ENCODE data around the gene BCL2L14.

BCL2L14 gene, protein sequence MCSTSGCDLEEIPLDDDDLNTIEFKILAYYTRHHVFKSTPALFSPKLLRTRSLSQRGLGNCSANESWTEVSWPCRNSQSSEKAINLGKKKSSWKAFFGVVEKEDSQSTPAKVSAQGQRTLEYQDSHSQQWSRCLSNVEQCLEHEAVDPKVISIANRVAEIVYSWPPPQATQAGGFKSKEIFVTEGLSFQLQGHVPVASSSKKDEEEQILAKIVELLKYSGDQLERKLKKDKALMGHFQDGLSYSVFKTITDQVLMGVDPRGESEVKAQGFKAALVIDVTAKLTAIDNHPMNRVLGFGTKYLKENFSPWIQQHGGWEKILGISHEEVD

DNA sequence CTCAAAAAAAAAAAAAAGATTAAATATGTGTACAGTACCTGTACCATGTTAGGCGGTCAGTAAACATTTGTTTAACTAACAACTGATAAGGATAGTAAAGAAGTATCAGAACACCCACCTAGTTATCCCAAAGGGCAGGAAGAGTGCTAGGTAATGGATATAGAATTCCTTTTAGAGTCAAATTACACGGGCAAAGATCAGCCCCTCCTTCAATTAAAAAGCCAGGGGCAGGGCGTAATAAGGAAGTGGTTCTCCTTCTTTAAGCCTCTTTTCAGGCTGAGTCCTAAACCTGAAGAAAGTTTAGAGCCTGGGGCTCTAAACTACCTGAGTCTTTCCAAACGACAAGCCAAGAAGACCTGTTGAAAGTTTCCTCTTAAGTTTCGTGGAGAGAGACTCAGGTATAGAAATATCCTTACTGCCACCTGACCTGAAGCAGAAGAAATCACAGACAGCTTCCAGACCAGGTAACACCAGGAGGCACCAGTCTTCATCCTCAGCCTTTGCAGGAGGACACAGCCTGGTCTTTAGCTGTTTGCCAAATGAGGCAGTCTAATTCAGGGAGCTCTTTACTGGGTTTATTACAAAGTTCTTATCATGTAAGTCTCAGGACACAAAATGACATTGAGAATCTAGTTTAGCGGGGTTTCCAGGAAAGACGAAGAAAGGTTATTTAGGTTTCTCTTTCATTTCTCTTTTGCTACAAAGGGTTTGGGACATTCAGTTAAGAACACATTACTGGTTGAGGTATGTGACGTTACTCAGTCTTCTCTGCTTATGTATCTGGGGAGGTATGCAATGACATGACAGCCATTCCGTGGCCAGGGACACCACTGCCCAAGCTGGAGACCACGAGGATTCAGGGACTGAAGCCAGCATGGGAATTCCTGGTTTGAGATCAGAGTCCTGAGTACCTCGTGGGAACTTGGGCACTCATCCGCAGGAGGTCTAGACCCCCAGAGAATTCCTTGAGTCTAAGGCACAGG, at the start of gene BCL2L14:
Gene BCL2L14 (plus strand): TSS at position 266 of the 983 bp plus-strand sequence. CDS start 8,367 bp downstream, outside the sequence.
- no peak for FAIRE-seq

DNA sequence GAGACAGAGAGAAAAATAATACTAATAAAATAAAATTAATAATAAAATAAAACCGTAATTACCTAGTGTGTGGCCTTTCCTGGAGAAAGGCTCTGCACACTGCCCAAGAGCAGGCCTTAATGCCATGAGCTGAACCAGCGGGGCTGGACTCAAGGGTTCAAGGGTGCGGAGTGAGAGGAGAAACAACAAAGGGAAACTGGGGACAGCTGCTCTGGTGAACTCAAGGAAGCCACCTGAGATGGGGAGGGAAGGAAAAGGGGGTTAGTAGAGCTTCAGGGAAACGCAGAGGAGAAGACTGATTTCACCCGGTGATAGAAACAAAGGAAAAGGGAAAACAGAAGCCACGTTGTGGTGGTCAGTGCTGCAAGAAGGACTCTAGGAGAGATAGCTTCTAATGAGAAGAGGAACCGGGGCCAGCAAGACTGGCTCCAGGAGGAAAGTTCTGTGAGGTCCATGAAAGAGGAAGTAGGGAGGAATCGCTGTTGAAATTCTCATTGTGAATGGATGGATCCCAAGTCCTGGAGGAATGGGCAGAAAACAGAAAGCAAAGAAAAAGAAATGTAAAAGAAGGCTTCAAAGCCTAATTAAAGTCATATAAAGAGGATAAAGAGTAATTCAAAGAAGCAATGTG, 48.3 kb upstream of the BCL2L14 start:
- FAIRE-seq: no peak

DNA sequence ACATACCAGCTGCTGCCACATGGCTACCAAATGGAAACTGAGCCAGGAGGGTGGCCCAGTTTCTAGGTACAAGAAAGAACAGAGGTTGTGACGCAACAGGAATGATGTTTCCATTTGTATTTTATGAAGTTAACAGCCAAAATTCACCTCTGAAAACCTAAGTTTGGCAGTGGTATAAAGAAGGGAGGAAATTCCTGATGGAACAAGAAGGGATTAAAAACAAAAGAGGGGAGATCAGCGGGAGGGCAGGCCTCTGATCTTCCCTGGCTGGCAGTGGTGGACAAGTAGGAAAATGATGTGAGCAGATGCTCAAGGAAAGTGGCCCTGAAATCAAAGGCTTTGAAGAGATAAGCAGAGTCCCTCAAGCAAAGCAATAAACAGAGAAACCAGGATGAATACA, 47.3 kb upstream of the BCL2L14 start:
- no peak for FAIRE-seq

DNA sequence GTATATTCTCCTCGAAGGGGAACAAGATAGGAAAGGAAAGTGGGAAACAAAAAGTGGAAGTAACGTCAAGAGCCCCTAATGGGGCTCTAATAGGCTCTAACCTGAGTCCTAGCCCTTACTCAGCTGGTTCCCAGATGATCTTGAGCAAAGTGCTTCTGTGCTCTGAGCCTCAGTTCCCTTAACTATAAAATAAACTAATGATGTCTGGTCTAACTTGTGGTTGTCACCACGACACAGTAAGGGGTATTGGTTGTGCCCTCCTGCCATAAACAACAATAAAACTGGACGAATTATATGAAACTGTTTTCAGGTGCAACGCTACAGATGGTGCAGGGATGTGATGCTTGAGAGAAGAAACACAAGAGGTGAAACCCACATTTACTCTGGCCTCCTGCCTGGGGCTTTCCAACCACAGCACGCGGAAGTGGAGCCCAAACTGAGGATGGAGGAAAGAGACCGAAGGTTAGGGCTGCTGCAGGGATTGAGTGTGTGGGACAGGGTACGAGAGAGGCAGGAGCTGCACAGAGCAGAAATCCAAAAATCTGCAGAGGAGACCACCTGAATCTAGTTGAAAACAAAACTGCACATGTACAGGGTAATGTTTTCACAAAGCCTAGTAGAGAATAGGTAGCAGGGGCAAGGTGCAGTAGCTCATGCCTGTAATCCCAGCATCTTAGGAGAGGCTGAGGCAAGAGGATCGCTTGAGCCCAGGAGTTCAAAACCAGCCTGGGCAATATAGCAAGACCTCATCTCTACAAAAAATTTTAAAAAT, 45.6 kb upstream of the BCL2L14 start:
- no peak for FAIRE-seq

DNA sequence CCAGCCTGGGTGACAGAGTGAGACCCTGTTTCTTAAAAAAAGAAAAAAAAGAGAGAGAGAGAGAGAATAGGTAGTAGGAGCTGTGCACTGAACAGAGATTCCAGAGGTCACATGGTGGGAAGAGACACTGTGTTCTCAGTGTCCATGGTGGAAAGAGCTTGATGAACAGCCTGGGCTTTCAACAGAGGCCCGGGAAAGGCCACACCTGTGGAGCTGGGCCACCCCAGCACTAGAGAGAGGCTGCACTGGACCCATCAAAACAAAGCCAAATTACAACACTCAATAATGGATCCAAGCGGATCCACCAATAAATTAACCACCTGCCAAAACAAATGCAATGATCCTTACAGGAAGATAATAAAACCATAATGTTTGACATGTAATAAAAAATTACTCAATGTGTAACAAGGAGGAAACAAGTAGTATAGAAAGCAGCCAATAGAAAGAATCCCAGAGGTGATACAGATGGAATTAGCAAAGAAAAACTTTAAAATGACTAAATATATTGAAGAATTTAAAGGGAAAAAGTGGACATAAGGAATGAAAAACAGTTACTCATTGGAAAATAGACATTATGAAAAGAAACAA, 44.8 kb upstream of the BCL2L14 start:
- no peak for FAIRE-seq

DNA sequence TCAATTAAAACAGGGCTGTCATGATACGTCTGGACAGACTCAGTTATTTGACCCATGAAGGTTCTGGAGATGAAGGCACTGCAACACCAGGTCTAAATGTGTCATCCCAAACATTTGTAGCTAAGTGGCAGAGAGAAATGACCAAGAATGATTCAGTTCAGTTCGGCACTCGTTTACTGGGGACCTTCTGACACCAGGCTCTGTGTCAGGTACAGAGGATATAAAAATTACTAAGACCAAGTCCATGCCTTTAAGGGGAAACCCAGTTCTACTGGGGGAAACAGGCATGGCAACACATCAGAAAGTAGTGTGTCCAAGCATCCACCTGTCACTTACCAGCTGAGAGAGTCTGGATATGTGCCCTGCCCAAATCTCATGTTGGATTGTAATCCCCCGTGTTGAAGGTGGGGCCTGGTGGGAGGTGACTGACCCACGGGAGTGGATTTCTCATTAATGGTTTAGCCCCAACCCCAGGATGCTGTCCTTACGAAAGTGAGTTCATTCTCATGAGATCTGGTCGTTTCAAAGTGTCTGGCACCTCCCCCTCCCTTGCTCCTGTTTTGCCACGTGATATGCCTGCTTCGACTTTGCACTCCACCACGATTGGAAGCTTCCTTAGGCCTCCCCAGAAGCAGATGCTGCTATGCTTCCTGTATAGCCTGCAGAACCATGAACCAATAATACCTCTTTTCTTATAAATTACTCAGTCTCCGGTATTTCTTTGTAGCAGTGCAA, 41.9 kb upstream of the BCL2L14 start:
- FAIRE-seq: no peak

DNA sequence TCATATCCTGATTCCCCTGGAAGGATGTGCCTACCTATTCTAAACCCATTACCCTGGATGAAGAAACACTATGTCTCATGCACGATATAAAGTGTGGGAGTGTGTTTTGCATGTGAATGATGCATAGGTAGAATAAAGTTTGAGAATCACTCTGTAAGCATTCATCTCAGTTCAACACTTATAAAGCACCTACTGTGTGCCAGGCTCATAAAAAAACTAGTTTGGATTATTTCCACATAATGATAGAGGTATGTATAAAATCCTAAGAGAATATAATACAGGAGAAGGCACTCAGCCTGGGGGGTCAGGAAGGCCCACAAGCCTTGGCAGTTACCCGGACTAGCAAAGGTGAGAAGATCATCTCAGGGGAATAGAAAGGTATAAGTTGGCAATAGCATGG, 41.1 kb upstream of the BCL2L14 start:
- no peak for FAIRE-seq

DNA sequence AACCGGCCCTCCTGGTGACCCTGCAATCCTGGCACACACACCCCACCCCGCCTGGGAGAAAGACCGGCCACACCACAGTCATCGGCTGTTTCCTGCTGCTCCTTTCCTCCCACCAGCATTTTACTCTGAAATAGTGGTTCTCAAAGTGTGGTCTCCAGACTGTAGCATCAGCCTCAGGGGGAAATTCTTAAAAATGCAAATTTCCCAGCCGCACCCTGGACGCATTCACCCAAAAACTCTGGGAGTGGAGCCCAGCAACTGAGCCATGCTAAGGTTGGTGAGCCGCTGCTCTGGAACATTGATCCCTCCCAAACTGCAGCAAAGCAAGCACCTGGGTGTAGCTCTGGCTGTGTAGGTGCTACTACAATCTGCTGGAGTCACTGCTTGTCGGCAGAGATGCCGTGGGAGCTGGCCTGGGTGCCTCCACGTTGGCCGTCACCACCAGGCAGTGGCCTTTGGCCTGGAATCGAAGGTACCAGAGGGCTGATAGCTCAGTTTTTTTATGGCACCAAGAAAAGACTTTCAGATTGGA, 38.4 kb upstream of the BCL2L14 start:
- FAIRE-seq: no peak

DNA sequence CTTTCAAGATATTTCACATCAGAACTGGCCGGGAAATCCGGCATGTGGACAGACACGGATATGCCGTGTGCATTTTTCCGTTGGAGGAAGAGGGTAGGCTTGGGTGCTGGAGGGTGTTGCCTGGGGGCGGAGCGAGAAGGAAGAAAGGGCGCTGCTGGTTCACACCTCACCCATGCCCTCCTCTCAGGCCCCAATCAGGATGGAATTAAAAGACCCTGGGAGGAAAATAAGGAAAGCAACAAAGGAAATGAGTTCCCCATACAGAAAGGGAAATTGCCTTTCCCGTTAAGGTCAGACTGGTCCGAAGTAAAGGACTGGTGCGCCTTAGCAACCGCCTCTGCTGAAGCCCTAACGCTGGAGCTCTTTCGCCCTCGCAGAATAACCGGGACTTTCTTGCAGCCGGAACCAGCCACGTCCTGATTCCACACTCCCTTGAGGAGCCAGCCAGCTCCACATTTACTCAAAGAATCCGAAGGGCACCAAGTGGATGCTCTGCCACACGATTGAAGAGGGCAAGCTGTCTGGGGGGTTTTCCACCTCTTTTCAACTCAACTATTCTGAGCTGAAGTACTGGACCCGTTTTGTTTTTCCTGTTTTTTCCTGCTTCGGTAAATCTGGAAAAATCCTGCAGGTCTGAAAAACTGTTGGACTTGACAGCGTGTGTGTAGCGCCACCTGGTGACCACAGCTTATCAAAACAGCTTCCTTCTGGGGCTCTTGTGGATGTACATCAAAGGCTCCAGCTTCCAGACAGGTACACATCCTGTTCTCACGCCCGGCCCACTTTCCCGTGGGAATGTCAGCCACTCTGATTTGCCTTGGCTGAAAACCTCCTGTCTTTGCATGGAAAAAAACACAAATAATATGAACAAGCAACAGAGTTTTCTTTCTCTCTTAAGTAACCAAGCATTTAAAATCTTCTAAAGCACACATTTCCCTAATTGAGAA, 37.6 kb upstream of the BCL2L14 start:
- peak; percentile 61 for FAIRE-seq

DNA sequence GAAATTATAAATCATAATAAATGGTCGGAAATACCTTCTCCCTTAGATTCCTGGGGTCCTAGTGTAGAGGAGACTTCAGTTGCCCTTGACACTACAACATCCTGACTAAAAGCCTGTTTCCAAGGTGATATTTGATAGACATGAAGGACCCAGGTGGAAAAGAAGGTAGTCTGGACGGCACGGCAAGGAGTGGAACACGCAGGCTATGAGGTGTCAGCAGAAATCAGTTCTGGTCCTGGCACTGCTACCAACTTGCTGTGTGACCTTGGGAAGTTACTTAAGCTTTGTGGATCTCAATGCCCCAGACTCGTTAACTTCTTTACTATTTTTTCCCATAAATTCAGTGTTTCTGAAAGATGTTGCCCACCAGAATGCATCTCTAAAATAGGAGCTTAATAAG, 36.9 kb upstream of the BCL2L14 start:
- FAIRE-seq: no peak

DNA sequence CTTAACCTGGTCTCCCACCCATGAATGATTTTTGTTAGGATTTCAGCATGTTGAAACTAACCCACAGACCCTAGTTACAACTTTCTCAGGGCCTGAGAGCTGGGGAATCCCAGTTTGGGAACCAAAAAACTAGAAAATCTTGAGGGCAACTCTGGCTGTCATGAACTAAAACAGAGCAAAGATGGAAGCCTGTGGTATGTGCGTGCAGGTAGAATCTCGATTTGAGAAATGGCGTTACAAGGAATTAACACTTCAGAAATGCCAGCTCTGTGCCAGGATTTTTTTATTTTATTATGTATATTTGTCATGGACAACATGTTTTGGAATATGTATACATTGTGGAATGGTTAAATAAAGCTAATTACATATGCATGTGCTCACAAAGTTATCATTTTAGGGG, 36.4 kb upstream of the BCL2L14 start:
- FAIRE-seq: no peak

DNA sequence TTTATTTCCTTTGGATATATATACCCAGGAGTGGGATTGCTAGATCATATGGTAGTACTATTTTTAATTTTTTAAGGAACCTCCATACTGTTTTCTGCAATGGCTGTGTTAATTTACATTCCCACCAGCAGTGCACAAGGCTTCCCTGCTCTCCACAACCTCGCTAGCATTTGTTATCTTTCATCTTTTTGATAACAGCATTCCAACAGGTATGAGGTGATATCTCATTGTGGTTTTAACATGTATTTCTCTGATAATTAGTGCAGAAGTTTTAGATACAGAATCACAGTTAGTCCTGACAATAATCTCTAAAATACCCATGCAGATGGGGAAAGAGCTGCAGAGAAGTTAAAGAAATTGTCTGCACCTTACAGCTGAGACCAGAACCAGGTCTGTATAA, 35.5 kb upstream of the BCL2L14 start:
- FAIRE-seq: no peak

DNA sequence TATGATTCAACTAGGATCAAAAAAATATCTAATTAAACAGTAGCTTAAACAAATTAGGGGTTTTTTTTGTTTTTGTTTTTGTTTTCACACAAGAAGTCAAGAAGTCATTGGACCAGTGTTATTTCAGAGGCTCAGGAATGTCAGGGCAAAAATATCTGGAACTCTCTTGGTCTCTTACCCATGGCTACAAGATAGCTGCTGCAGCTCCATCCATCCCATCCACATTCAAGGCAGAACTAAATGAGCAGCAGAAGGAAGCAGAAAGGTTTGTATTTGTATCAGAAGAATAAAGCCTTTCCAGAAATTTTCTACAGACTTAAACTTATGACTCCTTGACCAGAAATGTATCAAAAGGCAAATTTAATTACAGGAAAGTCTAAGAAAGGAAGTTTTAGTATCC, 33.8 kb upstream of the BCL2L14 start:
- FAIRE-seq: no peak

DNA sequence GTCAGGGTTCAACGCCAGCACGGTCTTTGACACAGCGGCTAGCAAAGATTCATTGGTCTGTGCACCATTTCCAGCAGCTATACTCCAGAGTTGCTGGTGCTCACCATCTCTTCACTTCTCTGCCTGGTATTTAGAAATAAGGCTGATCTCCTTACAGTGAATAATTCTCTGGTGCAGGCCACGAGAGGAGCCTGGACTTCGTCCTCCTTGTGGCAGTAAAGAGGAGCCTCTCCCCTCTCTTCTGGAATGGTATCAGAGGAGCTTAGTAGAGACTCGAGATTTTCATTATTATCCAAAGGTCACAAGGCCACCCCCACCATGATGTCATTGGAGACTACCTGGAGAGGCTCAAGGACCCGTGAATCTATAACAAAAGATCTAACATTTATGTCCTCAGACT, 30.8 kb upstream of the BCL2L14 start:
- FAIRE-seq: no peak

DNA sequence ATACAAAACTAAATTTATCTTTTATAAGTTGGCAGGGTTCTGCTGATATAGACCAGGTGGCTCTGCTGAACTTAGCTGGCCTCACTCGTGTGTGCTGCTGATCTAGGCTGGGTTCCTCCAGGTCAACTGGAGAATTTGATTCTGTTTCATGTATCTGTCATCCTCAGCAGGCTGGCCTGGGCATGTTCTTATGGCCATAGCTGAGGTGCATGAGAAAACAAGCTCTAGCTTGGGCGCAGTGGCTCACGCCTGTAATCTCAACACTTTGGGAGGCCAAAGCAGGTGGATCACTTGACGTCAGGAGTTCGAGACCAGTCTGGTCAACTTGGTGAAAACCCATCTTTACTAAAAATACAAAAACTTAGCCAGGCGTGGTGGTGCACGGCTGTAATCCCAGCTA, 24.3 kb upstream of the BCL2L14 start:
- no peak for FAIRE-seq

DNA sequence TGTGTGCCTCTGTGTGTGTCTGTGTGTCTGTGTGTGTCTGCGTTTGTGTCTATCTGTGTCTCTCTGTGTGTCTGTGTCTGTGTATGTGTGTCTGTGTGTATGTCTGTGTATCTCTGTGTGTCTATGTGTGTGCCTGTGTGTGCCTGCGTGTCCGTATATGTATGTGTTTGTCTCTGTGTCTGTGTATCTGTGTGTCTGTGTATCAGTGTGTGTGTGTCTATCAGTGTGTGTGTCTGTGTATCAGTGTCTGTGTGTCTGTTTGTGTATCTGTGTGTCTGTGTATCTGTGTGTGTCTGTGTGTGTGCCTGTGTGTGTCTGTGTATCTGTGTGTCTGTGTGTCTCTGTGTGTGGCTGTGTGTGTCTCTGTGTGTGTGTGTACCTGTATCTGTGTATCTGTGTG, 23.1 kb upstream of the BCL2L14 start:
- no peak for FAIRE-seq

DNA sequence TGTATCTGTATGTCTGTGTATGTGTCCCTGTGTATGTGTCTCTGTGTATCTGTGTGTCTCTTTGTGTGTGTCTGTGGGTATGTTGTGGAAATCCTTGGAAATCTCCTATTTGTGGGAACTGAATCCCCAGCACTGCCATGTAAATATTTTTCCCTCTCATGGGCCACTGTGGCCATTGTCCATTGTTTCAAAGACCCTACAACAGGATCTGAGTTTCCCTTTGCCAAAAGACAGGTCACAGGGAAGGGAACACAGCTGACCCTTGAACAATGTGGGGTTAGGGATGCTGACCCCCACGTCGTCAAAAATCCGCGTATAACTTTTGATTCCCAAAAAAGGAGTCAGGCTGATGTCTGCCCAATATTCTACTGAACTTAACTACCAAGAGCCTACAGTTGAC, 22.5 kb upstream of the BCL2L14 start:
- no peak for FAIRE-seq

DNA sequence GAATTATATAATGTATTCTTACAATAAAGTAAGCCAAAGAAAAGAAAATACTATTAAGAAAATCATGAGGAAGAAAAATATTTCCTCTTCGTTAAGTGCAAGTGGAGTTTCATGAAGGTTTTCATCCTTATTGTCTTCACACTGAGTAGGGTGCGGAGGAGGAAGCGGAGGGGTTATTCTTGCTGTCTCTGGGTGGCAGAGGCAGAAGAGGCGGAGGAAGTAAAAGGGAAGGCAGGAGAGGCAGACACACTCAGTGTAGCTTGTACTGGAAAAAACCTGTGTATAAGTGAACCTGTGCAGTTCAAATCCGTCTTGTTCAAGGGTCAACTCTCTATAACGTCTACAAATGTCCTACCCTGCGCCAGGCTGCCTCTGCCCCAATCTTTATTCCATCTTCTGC, 22.0 kb upstream of the BCL2L14 start:
- no peak for FAIRE-seq

DNA sequence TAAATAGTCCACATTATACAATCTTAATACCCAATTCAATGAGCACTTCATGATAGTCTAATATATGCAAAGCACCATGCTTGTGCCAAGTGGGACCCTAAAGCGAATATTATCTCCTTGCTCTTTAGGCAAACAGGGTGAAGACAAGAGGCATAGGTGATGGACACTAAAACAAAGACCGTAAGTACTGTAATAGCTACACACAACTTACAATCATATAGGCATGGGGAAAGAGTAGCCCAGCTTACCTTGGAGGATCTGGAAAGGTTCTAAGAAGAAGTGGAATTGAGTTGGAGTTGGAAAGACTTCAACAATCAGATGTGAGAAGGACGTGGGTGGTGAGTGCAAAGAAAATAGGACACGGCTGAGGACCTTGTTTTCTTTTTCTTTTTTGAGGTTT, 19.1 kb upstream of the BCL2L14 start:
- FAIRE-seq: no peak

DNA sequence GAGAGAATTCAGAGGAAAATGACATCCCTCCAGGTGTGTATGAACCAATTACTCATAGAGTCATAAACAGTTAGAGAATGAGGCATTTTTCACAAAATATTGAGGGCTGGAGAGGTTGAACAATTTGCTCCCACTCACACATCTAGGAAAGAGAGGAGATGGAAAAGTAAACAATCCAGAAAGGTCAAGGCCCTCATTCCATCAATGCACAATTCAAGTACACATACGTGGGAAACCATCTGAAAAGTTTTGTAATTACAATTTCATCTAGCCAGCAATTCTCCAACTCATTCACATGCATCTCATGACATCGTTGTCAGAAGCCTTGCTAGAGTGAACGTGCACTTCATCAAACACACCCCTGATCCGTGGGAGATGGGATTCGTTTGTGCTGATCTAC, 15.7 kb upstream of the BCL2L14 start:
- no peak for FAIRE-seq
